HG03103 (cell line): ENCODE measurements around the gene TAAR9.

Experiments used
- ATAC-seq: cut with Tn5 transposase; IDR thresholded peaks from one replicate; pipeline ENCODE4 v1.9.1; 2021; ENCODE audit warnings: low read depth; ENCODE audit not compliant: unreplicated experiment

TAAR9 gene

GRCh38 chr6:132537977-132538376 is at the start of gene TAAR9:
Gene TAAR9, plus strand, starts transcription at chr6:132538277. Its CDS starts 13 bp downstream, at chr6:132538290.
- ATAC-seq, result no peak

DNA sequence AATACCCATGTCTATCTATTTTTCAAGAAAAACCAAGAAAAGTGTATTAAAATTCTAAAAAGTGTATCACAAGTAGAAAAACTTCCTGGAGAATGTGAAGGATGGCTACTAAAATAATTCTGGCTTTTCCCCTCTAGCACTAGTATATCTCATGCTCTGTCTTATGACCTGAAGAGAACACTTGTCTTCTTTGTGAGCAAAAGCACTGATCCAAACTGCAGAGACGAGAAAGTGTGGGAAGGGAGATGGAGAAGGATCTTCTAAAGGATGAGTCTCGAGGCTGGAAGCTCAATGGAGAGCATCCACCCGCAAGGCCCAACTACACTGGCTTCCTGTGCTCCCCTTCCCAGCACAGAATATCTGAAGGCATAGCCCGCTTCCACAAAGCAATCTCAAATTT is 48.7 kb upstream of the TAAR9 start:
- no peak for ATAC-seq

GRCh38 chr6:132490024-132490423 is 48.1 kb upstream of the TAAR9 start:
- no peak for ATAC-seq

DNA sequence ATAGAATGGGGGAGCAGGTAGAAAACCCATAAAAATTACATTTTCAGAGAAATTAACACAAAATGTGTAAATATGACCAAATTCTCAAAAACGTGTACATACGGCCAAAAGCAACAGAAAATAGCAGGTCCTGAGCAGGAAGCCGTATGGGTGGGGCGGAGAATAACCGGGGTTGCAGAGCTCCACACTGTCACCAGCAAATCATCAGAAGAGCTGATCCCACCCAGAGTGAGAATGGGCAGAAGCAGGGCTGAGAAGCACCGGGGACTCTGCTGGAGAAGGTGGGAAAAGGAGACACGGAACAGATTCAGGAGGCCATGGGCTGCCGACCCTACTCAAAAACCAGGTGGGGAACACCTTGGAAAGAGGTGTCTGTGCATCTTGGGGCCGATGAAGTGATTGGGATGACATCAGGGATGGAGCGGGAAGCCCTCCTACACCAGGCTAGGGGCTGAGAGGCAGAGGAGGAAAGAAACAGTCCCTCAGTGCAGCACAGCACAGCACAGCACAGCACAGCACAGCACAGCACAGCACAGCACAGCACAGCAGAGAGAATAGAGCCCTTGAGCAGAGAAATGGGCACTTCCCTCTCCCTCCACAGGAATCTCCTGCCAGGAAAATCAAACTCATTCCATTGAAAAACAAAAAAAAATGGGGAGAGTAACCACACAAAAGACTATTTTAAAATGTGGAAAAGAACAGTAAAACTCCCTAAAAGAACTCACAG is 47.4 kb upstream of the TAAR9 start:
- ATAC-seq, result peak; percentile 48

GRCh38 chr6:132491303-132491702 is 46.8 kb upstream of the TAAR9 start:
- no peak for ATAC-seq

DNA sequence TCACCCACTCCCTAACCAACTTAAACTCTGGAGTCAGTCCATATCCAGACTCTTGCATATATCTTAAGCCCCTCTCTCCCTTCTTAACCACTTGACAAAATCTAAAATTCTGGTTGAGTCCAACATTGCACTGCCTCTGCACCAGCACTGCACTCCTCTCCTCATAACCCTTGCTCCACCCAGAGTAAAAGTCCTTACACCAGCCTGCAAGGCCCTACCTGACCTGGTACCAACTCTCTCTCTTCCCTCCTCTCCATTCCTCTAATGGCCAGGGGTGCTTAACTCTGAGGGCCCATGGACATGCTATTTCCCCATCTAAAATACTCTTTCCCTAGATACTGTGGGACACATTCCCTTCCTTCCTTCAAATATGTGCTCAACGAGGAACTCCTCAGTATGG is 46.2 kb upstream of the TAAR9 start:
- ATAC-seq, result no peak

- no peak for ATAC-seq
These were observed 43.1 kb upstream of the TAAR9 start for GRCh38 chr6:132494954-132495353.

DNA sequence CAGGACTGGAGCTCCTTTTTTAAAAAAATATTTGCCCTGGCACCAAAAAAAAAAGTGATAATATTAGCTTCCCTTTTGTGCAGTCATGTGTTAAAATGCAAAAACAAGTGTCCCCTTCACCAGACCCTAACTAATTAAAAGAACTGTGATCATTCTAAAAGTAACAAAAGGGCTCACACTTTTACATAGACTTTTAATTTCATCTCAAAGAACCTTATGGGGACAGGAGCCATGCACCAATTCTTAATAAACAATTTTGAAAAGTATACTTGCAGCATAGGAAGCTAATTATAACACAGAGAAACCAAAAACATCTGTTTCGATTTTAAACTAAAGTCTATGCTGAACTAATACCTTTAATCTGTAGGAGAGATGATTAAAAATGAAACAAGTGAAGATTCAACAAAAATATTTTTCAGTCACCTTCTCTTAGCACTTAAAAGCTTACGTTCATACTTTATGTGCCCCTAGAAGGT is 42.4 kb upstream of the TAAR9 start:
- peak; percentile 40 for ATAC-seq

- no peak for ATAC-seq
These were observed 41.4 kb upstream of the TAAR9 start for GRCh38 chr6:132496519-132497180.

GRCh38 chr6:132498638-132499037 is 39.4 kb upstream of the TAAR9 start:
- ATAC-seq, result peak; percentile 45

DNA sequence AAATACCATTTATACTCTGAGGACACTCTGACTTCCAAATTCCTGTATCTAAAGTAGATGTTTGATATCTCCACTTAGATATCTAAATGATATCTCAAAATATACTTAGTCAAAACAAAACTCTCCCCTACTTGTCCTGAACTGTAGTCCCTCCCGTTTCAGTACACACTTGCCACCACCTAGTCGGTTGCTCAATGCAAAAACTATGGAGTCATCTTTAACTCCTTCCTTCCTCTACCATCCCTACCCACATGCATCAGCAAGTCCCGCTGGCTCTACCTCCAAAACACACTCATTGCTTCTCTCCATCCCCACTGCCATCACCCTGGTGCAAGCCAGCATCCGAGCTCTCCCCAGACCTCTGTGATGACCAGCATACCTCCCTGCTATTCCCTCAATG is 38.3 kb upstream of the TAAR9 start:
- ATAC-seq, result no peak

- no peak for ATAC-seq
These were observed 33.3 kb upstream of the TAAR9 start for GRCh38 chr6:132504757-132505156.

DNA sequence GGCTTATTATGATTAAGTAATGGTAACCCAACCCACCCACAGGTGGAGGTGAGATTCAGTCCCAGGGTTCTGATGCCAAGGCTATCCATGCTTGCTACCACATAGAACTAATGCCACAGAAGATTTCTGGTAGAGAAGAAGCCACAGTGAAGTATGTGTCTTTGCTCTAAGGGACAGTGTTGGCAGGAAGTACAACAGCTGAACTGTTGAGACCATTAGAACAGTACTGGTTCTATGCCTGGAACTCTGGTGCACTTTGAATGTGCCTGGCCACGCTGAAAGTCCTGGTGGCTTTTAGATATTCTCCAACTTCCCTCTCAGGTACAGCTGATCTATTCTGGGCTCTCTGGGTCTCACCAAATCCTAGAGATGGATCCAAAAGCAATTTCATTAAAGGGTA is 32.9 kb upstream of the TAAR9 start:
- ATAC-seq, result no peak

- ATAC-seq, result no peak
These were observed 31.6 kb upstream of the TAAR9 start for GRCh38 chr6:132506461-132506860.

GRCh38 chr6:132506869-132507808 is 30.9 kb upstream of the TAAR9 start:
- no peak for ATAC-seq

DNA sequence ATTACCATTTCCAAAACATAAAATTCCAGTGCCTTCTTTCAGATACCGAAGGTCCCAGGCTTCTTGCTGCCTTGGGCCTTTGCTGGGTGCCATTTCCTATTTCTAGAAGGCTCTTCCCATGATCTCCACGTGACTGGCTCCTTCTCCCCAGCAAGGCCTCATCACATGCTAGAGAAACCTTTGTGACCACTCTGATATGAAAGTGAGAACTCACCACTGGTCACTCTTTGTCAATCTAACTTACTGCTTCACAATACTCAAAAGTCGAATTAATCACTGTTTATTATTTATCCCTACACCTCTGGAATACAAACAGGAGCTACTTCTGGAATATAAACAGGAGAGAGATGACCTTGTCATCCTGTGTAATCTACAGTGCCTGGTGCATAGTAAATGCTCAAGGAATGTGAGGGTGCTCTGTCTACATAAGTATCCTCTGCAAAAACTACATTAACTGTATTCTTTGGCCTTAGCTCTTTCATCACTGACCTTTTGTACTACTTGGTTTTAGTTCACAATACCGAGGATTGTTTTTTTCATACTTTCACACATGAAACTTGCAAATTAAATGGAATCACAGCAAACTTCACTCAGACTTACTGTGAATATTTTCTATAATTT is 26.8 kb upstream of the TAAR9 start:
- no peak for ATAC-seq

GRCh38 chr6:132511831-132512220 is 26.3 kb upstream of the TAAR9 start:
- ATAC-seq, result no peak

DNA sequence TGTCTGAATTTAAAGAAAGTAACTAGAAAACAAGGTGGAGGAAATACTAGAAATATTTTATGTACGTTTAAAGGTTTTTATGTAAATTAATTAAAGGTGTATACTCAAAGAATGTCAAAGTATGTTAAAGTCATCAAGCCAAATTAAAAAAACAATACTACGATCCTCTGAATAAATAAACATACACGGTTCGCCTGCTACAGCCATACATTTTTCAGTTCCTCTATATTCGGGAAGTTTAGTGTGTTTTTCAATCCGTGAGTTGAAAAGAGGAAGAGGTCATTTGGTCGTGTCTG is 25.8 kb upstream of the TAAR9 start:
- ATAC-seq, result no peak

- ATAC-seq, result peak; percentile 87
These were observed 25.1 kb upstream of the TAAR9 start, which contains the start of gene STX7 for GRCh38 chr6:132512638-132513632. Gene STX7, minus strand, starts transcription at chr6:132513116. Its CDS starts 9,586 bp downstream, at chr6:132503530.
